Neural cell (in vitro differentiated cells): ENCODE data around the gene GADL1. TPM values are rescaled to one million over a fixed set of nuclear protein-coding genes. Genes with fewer than 3 reads are reported as not detected.

Source experiments
- H2AFZ ChIP-seq: fragments of 200-600, 300-800 bp; sonication (generic), shearing (Covaris generic); 2 replicates; pipeline ENCODE4 v1.6.0; 2014; ENCODE audit warnings: low read depth, mild to moderate bottlenecking, antibody characterized with exemption, low read length, moderate library complexity
- H3F3A ChIP-seq: fragments of 200-600 bp; shearing (Covaris generic); 2 replicates; pipeline ENCODE4 v1.6.1; 2016; ENCODE audit warnings: mild to moderate bottlenecking, moderate library complexity, mixed read lengths, antibody characterized with exemption, low read length; ENCODE audit not compliant: insufficient read depth, poor library complexity, severe bottlenecking
- H3K27ac ChIP-seq: fragments of 200-600, 300-800 bp; sonication (generic), shearing (Covaris generic); 2 replicates; pipeline ENCODE4 v1.5.1; 2014; ENCODE audit warnings: mild to moderate bottlenecking, low read length, moderate library complexity
- H3K27me3 ChIP-seq: fragments of 300-800, 200-600 bp; sonication (generic), shearing (Covaris generic); 2 replicates; pipeline ENCODE4 v1.6.0; 2014; ENCODE audit warnings: mild to moderate bottlenecking, low read depth, low read length, moderate library complexity; ENCODE audit not compliant: insufficient read depth
- H3K36me3 ChIP-seq: fragments of 300-800, 200-600 bp; sonication (generic), shearing (Covaris generic); 2 replicates; pipeline ENCODE4 v1.5.1; 2014; ENCODE audit warnings: mild to moderate bottlenecking, antibody characterized with exemption, low read length, moderate library complexity; ENCODE audit not compliant: insufficient read depth
- H3K4me2 ChIP-seq: fragments of 300-800, 200-600 bp; sonication (generic), shearing (Covaris generic); 2 replicates; pipeline ENCODE4 v1.6.0; 2014; ENCODE audit warnings: mild to moderate bottlenecking, low read length
- H3K4me3 ChIP-seq: fragments of 300-800, 200-600 bp; sonication (generic), shearing (Covaris generic); 2 replicates; pipeline ENCODE4 v1.5.1; 2014; ENCODE audit warnings: mild to moderate bottlenecking, low read length, moderate library complexity
- H3K79me2 ChIP-seq: fragments of 200-600 bp; shearing (Covaris generic); replicated peaks from 2 replicates; pipeline ENCODE4 v1.6.0; 2014; ENCODE audit warnings: mild to moderate bottlenecking, low read length, moderate library complexity; ENCODE audit not compliant: insufficient read depth
- H3K9ac ChIP-seq: fragments of 300-800, 200-600 bp; sonication (generic), shearing (Covaris generic); 2 replicates; pipeline ENCODE4 v1.6.1; 2016; ENCODE audit warnings: mild to moderate bottlenecking, low read length, mixed read lengths
- H3K9me2 ChIP-seq: fragments of 200-600 bp; shearing (Covaris generic); 2 replicates; pipeline ENCODE4 v1.6.1; 2016; ENCODE audit warnings: mild to moderate bottlenecking, low read length, mixed read lengths; ENCODE audit not compliant: insufficient read depth
- H3K9me3 ChIP-seq: fragments of 200-600, 300-800 bp; sonication (generic), shearing (Covaris generic); 2 replicates; pipeline ENCODE4 v1.6.1; 2016; ENCODE audit warnings: mild to moderate bottlenecking, mixed run types, low read length, moderate library complexity, mixed read lengths
- H4K20me1 ChIP-seq: fragments of 200-600 bp; shearing (Covaris generic); 2 replicates; pipeline ENCODE4 v1.6.1; 2016; ENCODE audit warnings: mild to moderate bottlenecking, mixed run types; ENCODE audit not compliant: insufficient read depth
- CTCF ChIP-seq: fragments of 450-650 bp; IDR thresholded peaks from 2 replicates; pipeline ENCODE4 v1.5.1; 2014; ENCODE audit warnings: antibody characterized with exemption, mild to moderate bottlenecking, moderate library complexity; ENCODE audit not compliant: poor library complexity, severe bottlenecking
- EP300 ChIP-seq: fragments of 450-650 bp; conservative IDR thresholded peaks from 2 replicates; pipeline ENCODE4 v1.6.1; 2014; ENCODE audit warnings: antibody characterized with exemption, mild to moderate bottlenecking, moderate library complexity; ENCODE audit not compliant: poor library complexity, severe bottlenecking
- EZH2 ChIP-seq: fragments of 200-600, 300-800 bp; shearing (Covaris generic), sonication (generic); IDR thresholded peaks from 2 replicates; pipeline ENCODE4 v1.6.1; 2014; ENCODE audit warnings: antibody characterized with exemption, low read length, borderline replicate concordance, mild to moderate bottlenecking; ENCODE audit not compliant: insufficient read depth, poor library complexity, severe bottlenecking
- MXI1 ChIP-seq: fragments of 450-650 bp; conservative IDR thresholded peaks from 2 replicates; pipeline ENCODE4 v1.6.1; 2014; ENCODE audit warnings: antibody characterized with exemption, mild to moderate bottlenecking; ENCODE audit not compliant: poor library complexity, severe bottlenecking
- POLR2AphosphoS5 ChIP-seq: IDR thresholded peaks from 2 replicates; pipeline ENCODE4 v1.6.1; 2012
- RAD21 ChIP-seq: fragments of 450-650 bp; conservative IDR thresholded peaks from 2 replicates; pipeline ENCODE4 v1.6.1; 2014; ENCODE audit warnings: antibody characterized with exemption, mild to moderate bottlenecking, moderate library complexity
- REST ChIP-seq: IDR thresholded peaks from 2 replicates; pipeline ENCODE4 v1.6.1; 2012; ENCODE audit warnings: borderline replicate concordance
- SMC3 ChIP-seq: fragments of 450-650 bp; conservative IDR thresholded peaks from 2 replicates; pipeline ENCODE4 v1.6.1; 2014; ENCODE audit warnings: antibody characterized with exemption, mild to moderate bottlenecking, moderate library complexity; ENCODE audit not compliant: poor library complexity
- TAF1 ChIP-seq: IDR thresholded peaks from 2 replicates; pipeline ENCODE4 v1.6.1; 2012; ENCODE audit warnings: low read depth
- polyA plus RNA-seq: library from polyadenylated mRNA; depleted of rRNA; stranded (reverse); fragments of >200 nt; gene quantifications from 2 replicates; pipeline ENCODE4 v1.2.3, GENCODE V29; 2014

The GADL1 gene
- polyA plus RNA-seq, 1 donor from 2014 or later, result not detected

- H3K79me2 ChIP-seq, result no peaks in the 10 kb centered on the region
- no peak overlapping the region for H3K4me2 ChIP-seq
Observed at GRCh38 chr3:30696403-30696819, 198.1 kb downstream of the GADL1 start.

GRCh38 chr3:30695302-30696061 is 199.0 kb downstream of the GADL1 start:
- no peaks in the 10 kb centered on the region for H3K36me3 ChIP-seq
- no peak overlapping the region for H3K4me3 ChIP-seq
- H4K20me1 ChIP-seq, result no peaks in the 10 kb centered on the region
- H3K9ac ChIP-seq, result no peak overlapping the region
- H3K9me2 ChIP-seq, result no peaks in the 10 kb centered on the region
- no peak overlapping the region for H2AFZ ChIP-seq
- no peak overlapping the region for H3K4me2 ChIP-seq
- H3K9me3 ChIP-seq, result no peaks in the 10 kb centered on the region
- H3K27me3 ChIP-seq, result no peaks in the 10 kb centered on the region
- no peaks in the 10 kb centered on the region for H3K79me2 ChIP-seq
- H3K27ac ChIP-seq, result no peak overlapping the region
- no peaks in the 10 kb centered on the region for H3F3A ChIP-seq
- TF ChIP-seq RAD21 (no peak), POLR2AphosphoS5 (no peak), CTCF (no peak), EP300 (no peak), MXI1 (no peak), EZH2 (no peak), TAF1 (no peak)

More at GRCh38 chr3:30696403-30696819, 198.1 kb downstream of the GADL1 start:
- Histone ChIP-seq H3K27ac (no peak overlapping the region), H4K20me1 (no peaks in the 10 kb centered on the region), H3K27me3 (no peaks in the 10 kb centered on the region), H3K9ac (no peak overlapping the region), H3K4me3 (no peak overlapping the region), H3K36me3 (no peaks in the 10 kb centered on the region), H3K9me2 (no peaks in the 10 kb centered on the region), H3K9me3 (no peaks in the 10 kb centered on the region), H2AFZ (no peak overlapping the region), H3F3A (no peaks in the 10 kb centered on the region)
- TF ChIP-seq CTCF (no peak), RAD21 (no peak), POLR2AphosphoS5 (no peak), EP300 (no peak), EZH2 (no peak), SMC3 (no peak), REST (no peak), TAF1 (no peak), MXI1 (no peak)
